Epidermal melanocyte (primary cell): ENCODE results near the gene IQCH.

Experiments
- DNase-seq: peaks from one replicate; pipeline ENCODE4 v3.0.0; 2011; ENCODE audit warnings: low spot score; ENCODE audit not compliant: insufficient read length

Gene IQCH

DNA sequence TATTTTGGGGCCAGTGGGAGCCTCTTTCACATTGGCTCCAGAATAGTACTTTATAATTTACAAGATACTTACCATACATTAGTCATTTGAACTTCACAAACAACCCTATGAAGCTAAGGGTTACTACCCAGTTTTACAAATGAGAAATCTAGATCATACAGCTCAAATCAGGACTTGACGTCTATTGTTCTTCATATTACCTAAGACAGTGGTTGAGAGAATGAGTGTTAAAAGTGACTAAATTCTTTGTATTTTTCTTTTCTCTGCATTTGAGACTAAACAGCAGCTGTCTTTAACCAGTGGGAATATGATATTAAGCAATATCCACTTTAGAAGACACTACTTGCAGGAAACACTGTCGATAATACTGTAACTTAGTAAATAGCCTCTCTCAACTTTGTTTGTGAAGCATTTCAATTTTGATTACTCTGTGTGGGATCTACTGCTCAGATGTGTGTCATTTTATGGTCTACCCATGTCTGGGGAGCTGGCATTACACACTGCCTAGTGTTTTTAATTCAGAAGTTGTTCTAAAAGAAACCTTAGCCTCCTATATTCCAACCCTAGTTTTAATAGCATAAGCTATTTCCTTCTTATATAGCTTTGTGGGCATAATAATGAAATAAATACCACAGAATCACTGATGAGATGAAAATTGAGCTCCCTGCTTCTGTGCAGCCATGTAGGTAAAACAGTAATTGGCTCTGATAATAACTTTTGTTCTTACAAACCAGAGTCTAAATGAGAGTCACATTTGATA lies 45.9 kb downstream of the IQCH start:
- DNase-seq = no peak

DNA sequence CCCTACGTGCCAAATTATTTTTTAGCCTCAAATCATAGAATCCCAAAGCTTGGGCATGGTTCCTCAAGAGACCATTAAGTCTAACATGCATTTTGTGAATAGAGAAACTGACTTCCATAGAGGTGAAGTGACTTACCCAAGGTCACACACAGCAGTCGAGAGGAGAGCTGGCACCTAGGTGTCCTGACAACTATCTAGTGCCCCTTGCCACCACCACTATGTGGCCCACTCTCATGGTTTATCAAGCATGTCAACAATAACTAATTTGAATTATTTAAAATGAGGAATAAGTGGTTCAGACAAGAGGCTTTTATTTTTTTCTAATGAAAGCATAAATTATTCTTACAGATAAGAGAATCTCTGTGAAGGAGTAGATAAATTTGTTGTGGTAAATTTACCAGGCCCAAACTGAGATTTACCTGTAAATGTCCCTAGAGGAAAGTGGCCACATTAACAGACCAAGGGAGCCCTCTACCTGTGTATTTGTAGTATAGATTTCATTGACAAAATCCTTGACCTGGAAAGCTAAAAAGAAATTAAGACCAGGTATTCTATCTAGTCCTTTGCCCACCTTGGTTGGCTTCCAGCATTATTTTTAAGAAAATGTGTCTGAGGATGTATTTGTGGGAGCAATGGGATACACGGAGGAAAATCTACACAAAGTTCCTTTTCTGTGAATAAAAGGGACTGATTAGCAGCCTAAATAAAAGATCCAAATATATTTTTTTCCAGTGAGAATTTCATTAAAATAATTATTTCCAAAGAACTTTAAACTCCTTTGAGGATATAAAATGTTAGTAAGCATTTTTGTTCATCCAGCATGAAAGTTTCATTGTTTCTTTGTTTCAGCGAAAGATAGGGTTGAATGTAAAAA lies 49.1 kb downstream of the IQCH start:
- DNase-seq = no peak

DNA sequence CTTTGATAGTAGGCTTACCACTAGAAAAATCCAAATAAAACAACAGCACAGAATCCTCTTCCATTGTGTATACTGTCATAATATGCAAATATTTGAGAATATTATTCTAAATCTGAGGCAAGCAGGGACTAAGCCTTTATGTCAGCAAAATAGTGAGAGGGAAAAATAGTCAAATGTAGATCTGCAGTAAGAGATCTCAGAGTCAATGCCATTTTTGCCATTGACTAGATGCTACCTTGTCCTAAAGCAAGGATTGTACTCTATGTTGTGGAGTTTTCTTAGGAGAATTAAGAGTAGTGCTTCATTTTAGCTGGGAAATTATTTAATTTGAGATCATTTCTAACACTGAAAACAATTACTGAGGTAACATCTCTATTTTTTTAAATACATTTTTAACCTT lies 50.2 kb downstream of the IQCH start:
- DNase-seq = no peak

DNA sequence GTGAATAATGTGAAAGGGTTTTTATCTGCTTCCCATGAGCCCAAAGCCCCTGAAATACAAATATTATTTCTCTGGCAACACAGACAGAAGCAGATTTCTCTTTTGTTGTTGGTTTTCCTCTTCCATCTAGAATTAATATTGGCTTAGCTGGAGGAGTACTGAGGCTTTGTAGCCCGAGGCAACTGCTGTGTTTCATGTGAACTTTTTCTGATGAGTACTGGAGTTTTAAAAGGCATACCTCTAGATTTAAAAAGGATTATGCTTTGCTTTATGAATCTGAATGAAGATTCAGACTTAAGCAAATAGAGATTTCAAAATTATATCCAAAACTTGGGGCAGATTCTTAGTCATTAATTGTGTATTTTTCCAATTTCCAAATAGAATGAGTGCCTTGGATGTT lies 50.9 kb downstream of the IQCH start:
- DNase-seq = no peak

DNA sequence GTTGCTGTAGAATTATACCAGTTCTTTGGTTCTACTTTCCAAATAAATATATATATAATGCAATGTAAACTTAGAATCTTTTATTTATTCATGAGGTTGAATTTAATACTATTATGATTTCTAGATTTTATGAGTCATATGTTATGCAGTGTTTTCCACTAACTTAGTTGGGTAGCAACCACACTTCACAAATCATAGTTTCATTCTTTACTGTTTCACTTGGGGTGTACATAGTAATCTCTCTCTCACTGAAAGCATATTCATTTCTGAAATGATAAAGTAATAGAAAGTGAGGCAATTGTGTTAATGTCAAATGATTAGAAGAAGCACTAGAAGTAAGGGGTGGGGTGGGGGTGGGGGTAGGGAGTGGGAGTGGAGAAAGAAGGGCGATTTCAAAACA lies 52.6 kb downstream of the IQCH start:
- no peak for DNase-seq

DNA sequence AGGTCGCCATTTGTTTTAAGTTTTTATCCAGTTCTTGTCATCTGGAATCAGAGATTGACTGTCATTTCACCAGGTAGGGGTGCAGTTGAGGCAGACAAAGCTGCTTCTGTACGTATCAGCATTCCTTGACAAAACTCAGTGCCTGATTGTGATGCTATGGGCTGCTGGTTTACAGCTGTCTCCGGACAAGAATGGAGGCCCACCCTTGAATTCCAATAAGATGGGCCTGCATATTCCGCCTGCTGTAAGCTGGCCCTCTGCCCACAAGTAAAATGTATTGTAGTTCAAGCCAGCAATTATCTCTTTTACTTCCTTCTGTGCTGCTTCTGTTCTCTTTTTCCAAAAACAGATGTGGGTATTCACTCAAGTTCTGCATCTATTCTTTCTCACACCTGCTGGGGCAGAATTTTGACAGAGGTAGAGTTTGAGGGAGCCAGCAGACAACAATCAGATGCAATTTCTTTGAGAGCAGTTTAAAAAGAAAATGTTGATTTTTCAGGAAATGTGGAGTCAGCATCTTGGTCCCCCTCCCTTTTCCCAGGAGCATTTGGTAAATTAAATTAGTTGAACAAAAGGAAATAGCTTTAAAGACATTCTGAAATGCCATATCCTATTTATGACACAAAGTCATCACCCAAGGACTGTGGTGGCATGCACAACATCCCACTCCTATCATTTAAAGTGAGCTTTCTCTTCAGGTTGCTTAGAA lies 53.5 kb downstream of the IQCH start:
- no peak for DNase-seq

DNA sequence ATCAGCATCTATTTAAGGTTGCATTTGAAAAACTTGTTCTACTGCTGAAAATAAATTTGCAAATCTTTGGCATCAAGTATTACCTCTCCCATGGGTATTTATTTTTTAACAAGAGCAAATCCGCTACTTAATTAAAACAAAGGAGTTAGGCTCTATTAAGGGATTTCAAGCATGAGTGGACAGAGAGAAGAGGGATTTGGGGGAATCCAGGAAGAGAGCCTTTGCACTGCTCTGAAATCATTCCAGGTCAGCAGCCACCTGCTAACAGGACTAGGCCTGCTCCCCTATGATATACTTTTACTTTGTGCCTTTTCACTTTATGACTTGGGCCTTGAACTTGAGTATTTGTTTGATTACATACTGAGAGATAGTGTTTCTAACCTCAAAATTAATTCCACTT lies 57.1 kb downstream of the IQCH start:
- no peak for DNase-seq

DNA sequence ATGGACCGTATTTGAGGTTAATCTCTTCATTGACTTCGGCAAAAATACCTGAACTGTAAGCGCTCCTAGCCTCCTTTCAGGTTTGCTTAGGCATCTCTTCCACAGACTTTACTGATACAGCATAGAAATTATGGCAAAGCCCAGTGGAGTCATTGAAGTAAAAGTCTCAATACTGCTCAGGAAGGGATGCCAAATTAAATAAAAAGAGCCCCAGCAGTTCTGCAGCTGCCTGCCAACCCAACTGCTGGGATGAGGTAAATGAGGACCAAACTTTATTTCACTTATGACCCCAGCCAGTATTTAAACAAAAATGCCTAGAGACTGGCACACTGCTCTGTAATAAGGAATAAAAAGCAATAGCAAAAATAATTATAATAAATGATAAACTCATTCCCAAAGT lies 65.4 kb downstream of the IQCH start:
- DNase-seq = no peak

DNA sequence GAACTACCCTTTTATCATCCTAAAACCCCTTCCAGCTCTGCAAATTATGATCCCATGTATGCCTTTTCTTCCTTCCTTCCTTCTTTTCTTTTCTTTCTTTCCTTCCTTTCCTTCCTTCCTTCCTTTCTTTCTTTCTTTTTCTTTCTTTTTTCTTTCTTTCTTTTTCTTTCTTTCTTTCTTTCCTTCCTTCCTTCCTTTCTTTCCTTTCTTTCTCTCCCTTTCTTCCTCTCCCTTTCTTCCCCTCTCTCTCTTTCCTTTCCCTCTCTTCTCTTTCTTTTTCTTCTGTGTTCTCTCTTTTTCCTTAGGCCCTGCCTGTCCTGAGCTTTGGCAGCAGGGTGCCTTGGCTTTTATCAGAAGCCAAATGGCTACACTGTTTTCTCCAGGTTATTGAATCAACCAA lies 66.8 kb downstream of the IQCH start:
- DNase-seq = no peak

DNA sequence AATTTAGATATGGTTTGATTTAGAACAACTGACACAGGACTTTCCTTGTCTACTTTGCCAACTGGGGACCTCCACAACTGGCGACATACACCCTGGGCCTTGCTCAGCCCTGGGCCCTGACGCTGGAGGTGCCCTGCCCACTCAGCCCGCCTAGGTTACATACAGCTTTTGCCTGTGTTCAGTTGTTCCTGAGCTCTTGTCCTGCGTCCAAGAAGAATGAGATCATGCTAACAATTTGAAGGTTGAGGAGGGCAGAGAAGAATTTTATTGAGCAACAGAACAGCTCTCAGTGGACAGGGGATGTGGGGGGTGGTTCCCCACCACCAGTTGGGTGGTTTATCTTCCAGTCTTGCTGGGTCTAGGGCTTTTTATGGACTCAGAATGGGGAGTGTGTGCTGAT lies 67.9 kb downstream of the IQCH start:
- DNase-seq = no peak

DNA sequence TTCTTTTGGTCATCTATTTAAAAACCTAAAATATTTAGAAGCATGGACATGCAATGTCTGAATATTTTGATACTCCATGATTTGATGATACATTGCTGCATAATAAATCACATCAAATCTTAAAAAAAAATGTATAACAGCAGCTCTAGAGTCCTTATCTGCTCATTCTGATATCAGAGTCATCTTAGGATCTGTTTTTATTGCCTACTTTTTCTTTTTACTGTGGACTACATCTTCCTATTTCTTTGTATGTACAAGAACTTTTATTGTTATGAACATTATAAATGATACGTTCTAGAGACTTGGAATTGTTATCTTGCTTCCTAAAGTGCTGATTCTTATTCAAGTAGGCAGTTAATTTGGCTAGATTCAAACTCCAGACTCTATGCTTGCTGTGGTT lies 72.7 kb downstream of the IQCH start:
- DNase-seq = no peak

DNA sequence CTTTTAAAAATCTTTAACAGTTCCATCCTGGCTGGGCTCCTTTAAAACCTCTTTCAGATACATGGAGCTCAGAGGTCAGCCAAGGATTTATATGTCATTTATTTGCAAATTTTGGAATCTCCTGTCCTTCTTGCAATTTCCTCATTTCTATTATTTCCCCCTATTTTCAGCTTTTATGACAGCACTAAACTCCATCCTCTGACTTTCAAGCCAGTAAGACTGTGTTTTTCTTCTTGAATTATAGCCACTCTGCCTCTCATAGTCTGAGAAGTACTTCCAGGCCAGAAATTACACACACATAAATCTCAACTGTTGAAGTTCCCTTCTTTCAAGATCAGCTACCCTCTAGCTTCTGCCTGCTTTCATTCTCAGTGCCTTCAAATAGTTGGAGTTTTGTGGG lies 73.2 kb downstream of the IQCH start:
- no peak for DNase-seq

DNA sequence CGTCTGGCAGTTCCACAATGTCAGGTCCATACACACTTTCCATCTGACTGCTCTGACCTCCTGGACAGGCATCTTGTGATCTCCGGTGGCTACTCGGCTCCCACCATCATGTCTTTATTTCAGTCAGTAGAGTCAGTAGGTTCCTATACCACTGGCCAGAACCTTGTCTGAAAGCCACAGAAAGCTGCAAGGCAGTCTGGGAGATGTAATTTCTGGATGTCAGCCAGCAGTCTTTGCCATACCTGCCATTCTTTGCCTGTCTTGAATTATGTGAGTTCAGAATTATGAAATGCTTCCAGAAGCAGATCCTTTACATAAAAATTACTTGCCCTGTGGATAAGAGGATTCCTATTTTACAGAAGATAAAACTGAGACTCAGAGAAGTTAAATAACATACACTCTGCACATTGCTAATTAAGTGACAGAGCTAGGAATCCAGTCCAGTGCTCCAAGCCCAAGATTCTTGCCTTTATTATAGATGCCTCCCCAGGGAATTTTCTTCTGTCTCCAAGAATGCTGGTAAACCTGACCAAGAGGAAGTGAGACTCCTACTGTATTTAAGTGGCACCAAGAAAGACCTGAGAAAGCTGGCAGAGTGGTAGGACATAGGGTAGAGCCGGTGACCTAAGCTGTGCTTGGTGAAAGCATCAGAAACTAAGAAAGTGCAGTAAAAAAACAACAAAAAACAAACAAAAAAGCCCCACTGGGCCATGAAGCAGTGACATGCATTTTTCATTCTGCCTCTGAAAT lies 75.6 kb downstream of the IQCH start:
- no peak for DNase-seq

DNA sequence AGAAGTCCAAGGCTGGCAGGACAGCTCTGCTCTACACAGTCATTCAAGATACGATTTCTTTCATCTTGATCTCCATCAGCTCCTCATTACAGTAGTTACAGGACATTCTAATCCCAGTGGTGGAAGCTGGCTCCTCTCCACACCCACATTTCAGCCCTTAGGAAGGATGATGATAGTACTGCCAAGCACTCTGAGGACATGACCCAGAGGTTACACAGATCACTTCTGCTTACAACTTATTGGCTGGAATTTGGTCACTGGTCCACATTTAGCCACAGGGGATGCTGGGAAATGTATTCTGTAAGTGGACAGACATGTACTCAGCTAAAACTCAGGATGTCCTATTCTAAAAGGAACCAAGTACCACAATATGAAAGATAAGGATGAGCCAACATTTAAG lies 77.1 kb downstream of the IQCH start:
- no peak for DNase-seq

DNA sequence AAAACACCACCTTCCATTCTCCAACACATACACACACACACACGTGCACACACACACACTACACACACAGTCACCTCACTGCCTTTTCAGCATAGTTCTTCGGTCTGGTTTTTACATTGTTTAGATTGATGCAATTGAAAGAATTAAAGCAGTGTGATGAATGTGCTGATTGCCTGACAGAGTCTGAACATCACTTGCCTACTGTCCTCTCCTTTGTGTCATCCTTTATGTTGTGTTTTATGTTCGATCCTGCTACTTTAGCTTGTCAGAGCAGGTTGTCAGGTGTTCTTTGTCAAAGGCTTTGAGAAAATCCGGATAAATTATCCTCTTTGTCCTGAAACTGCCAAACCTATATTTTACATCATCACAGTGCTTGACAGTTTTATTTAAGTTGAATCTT lies 80.4 kb downstream of the IQCH start:
- DNase-seq = no peak

DNA sequence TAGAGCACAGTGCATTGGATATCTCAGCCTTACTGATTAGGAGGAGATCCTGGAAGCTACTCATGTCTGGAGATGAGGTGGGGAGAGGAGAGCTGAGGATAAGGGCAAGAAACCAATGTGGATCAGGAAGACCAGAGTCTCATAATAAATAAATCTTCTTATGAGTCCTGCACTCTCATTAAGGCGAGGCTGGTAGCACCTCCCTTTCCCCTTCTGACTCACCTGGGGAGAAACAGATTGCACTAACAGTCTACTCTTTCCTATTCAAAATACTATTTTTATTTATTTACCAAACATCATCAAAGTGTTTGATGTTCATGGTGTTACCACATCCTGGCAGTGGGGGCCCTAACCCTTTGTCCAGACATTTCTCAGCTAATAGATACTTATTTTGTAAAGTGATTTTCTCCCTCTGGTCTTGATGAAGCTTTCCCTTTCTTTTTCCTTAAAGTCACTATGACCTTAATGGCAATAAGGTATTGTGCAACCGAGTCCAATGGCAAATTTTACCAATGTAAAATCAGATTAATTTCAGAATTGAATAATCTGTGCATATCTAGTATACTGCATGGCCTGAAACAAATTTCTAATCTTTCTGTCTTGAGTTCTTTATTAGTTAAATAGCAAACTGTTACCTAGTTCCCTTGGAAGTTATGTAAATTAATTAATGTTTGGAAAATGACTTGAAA lies 81.1 kb downstream of the IQCH start:
- DNase-seq = no peak

DNA sequence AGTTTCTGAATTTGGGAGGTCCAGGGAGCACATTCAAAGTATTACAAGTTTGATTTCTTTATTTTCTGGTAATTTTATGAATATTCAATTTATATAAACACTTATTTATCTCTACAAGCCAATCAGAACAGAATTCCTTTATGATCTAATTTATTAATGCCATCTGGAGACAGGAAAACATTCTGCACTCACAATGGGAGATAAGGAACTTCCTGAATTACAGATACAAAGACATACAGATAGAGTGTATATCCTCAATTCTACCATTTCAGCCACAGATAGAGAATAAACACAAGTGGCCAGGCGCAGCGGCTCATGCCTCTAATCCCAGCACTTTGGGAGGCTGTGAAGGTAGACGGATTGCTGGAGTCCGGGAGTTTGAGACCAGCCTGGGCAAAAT lies 86.0 kb downstream of the IQCH start:
- DNase-seq = no peak

DNA sequence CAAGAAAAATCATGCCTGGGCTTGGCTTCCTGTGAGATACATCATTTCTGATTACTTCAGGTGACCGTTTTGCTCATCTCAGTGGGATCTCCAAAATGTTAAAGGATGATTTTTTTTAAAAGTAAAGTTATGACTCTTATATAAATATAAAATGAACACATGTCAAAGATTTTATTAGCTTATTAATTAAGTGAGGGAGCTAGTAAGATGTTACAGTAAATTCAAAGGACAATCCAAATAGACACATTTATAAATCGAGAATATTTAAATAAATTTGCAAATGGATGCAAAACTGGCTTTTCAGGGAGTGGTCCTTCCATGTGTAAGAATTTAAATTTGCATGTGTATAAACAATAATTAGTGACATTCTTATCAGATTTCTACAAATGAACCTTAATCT lies 87.0 kb downstream of the IQCH start:
- no peak for DNase-seq

DNA sequence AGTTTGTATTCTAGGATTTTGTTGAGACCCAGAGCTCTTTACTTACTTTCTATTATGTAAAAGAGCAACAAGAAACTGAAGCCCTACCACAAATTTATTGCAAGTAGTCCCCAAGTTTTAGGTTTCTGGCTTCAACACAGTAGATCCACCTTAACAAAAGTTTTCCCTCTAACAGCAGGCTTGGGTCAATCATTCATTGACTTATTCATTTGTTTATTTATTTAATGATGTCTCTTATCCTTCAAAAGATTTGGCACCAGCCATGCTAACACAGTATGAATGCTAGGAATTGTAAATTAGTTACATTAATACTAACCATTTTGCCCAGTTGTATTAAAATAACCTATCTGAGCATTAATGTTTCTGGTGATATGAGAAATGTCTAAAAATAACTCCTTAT lies 88.6 kb downstream of the IQCH start:
- DNase-seq = no peak

DNA sequence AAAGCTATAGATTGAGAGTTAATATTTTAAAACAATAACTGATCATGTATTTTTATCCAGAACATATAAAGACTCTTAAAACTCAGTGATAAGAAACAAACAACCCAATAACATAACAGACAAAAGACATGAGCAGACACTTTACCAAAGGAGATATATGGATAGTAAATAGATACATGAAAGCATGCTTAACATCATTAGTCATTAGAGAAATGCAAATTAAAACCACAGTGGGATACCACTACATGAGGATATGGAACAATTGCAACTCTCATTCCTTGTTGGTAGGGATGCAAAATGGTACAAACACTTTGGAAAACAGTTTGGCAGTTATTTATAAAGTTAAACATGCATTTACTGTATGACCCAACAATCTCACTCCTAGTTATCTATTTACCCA lies 95.0 kb downstream of the IQCH start:
- DNase-seq = no peak

DNA sequence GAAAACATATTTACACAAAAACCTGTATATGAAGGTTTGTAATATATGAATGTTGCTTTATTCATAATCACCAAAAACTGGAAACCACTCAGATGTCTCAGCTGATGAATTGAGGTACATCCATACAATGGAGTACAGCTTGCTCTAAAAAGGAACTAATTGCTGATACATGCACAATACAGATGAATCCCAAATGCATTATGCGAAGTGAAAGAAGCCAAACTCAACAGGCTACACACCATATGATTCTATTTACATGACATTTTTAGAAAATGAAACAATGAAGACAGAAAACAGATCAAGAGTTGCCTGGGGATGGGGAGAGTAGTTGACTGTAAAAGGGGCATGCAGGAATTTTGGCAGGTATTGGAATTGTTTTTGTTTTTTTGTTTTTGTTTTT lies 95.5 kb downstream of the IQCH start:
- no peak for DNase-seq
